Measurements from ENCODE around the gene RAB9A.

GRCh38 chrX:13697455-13697854 is 8.5 kb downstream of the RAB9A start:
- TF ChIP-seq EZH2 (IDR thresholded peaks at IDR 0.05; ENCODE audit: borderline replicate concordance, low read length) (no peak), CTCF (IDR thresholded peaks at IDR 0.05; ENCODE audit: low read length) (no peak)

Measured in OCI-LY1 (cell line).